HEK293 (cell line): Measurements from ENCODE around the gene MAGI2.

Source experiments
- CTCF ChIA-PET: fragments of 350-600 bp; formaldehyde crosslinking; extraction: SDS; loops from one replicate; lab custom pipeline; 2021; ENCODE audit warnings: antibody characterized with exemption; lab: Yijun Ruan, JAX
- POLR2A ChIA-PET: fragments of 300-600 bp; formaldehyde crosslinking; extraction: SDS; loops from one replicate; lab custom pipeline; 2020; ENCODE audit warnings: antibody characterized with exemption, inconsistent platforms; lab: Yijun Ruan, JAX
- H3K27ac ChIP-seq: fragments of 200-500 bp; sonication (Bioruptor generic); 2 replicates; pipeline ENCODE4 v1.5.1; 2014; ENCODE audit warnings: low read depth, low read length, control low read depth, inconsistent platforms; ENCODE audit errors: extremely low read depth
- H3K36me3 ChIP-seq, 2 experiments: fragments of 200-500 bp in 1 of 2; sonication (Bioruptor generic) in 1 of 2; 1 replicate in 1 of 2; 2 replicates in 1 of 2; pipeline ENCODE4 v1.5.1; 2014 to 2017; ENCODE audit warnings: inconsistent platforms in 2 of 2, low read length in 2 of 2; ENCODE audit not compliant: control insufficient read depth in 2 of 2, insufficient read depth in 1 of 2
- H3K4me1 ChIP-seq: fragments of 200-500 bp; sonication (Bioruptor generic); 2 replicates; pipeline ENCODE4 v1.5.1; 2014; ENCODE audit warnings: mild to moderate bottlenecking, low read length, inconsistent platforms; ENCODE audit not compliant: control insufficient read depth, insufficient read depth
- H3K4me3 ChIP-seq: 2 replicates; pipeline ENCODE4 v1.5.1; 2011; ENCODE audit warnings: low read depth, mild to moderate bottlenecking, control low read depth, low read length, moderate library complexity
- H3K9me3 ChIP-seq: fragments of 200-500 bp; sonication (Bioruptor generic); 2 replicates; pipeline ENCODE4 v1.5.1; 2014; ENCODE audit warnings: low read depth, low read length, inconsistent platforms; ENCODE audit not compliant: control insufficient read depth, insufficient read depth
- AEBP2 ChIP-seq: fragments of 450-650 bp; formaldehyde crosslinking; IDR thresholded peaks from 2 replicates; pipeline ENCODE4 v1.5.1; 2016; ENCODE audit warnings: missing biosample characterization, missing genetic modification characterization, borderline replicate concordance
- ATF2 ChIP-seq: fragments of 450-650 bp; formaldehyde crosslinking; IDR thresholded peaks from 2 replicates; pipeline ENCODE4 v1.5.1; 2016; ENCODE audit warnings: missing biosample characterization, missing genetic modification characterization, low read depth
- CTCF ChIP-seq: fragments of 450-650 bp; formaldehyde crosslinking; IDR thresholded peaks from 2 replicates; pipeline ENCODE4 v1.5.1; 2016; ENCODE audit warnings: missing biosample characterization, missing genetic modification characterization
- INSM2 ChIP-seq: fragments of 450-650 bp; formaldehyde crosslinking; IDR thresholded peaks from 2 replicates; pipeline ENCODE4 v1.5.1; 2016; ENCODE audit warnings: missing biosample characterization, missing genetic modification characterization
- KLF1 ChIP-seq: fragments of 450-650 bp; formaldehyde crosslinking; IDR thresholded peaks from 2 replicates; pipeline ENCODE4 v1.5.1; 2016; ENCODE audit warnings: missing biosample characterization, missing genetic modification characterization
- KLF16 ChIP-seq: fragments of 450-650 bp; formaldehyde crosslinking; IDR thresholded peaks from 2 replicates; pipeline ENCODE4 v1.5.1; 2017; ENCODE audit warnings: missing biosample characterization, missing genetic modification characterization
- SP2 ChIP-seq: fragments of 450-650 bp; formaldehyde crosslinking; IDR thresholded peaks from 2 replicates; pipeline ENCODE4 v1.5.1; 2016; ENCODE audit warnings: missing biosample characterization, missing genetic modification characterization
- TRIM28 ChIP-seq: IDR thresholded peaks from 2 replicates; pipeline ENCODE4 v1.6.1; 2011; ENCODE audit warnings: low read length, control low read depth, borderline replicate concordance
- YY1 ChIP-seq: fragments of 450-650 bp; formaldehyde crosslinking; IDR thresholded peaks from 2 replicates; pipeline ENCODE4 v1.5.1; 2018; ENCODE audit warnings: missing biosample characterization, missing genetic modification characterization
- ZBTB1 ChIP-seq: fragments of 450-650 bp; formaldehyde crosslinking; IDR thresholded peaks from 2 replicates; pipeline ENCODE4 v1.5.1; 2016; ENCODE audit warnings: missing biosample characterization, missing genetic modification characterization
- ZIC2 ChIP-seq: fragments of 450-650 bp; formaldehyde crosslinking; IDR thresholded peaks from 2 replicates; pipeline ENCODE4 v1.5.1; 2016; ENCODE audit warnings: missing biosample characterization, missing genetic modification characterization
- ZNF112 ChIP-seq: fragments of 450-650 bp; formaldehyde crosslinking; IDR thresholded peaks from 2 replicates; pipeline ENCODE4 v1.5.0; 2017; ENCODE audit warnings: missing biosample characterization, missing genetic modification characterization
- ZNF138 ChIP-seq: fragments of 450-650 bp; formaldehyde crosslinking; IDR thresholded peaks from 2 replicates; pipeline ENCODE4 v1.5.1; 2016; ENCODE audit warnings: missing biosample characterization, missing genetic modification characterization, borderline replicate concordance
- ZNF157 ChIP-seq: fragments of 450-650 bp; formaldehyde crosslinking; IDR thresholded peaks from 2 replicates; pipeline ENCODE4 v1.5.1; 2016; ENCODE audit warnings: missing biosample characterization, missing genetic modification characterization
- ZNF19 ChIP-seq: fragments of 450-650 bp; formaldehyde crosslinking; IDR thresholded peaks from 2 replicates; pipeline ENCODE4; 2016; ENCODE audit warnings: missing biosample characterization, missing genetic modification characterization, low read depth
- ZNF221 ChIP-seq: fragments of 450-650 bp; formaldehyde crosslinking; IDR thresholded peaks from 2 replicates; pipeline ENCODE4 v1.5.1; 2017; ENCODE audit warnings: missing biosample characterization, missing genetic modification characterization, borderline replicate concordance
- ZNF362 ChIP-seq: fragments of 450-650 bp; formaldehyde crosslinking; IDR thresholded peaks from 2 replicates; pipeline ENCODE4 v1.5.1; 2016; ENCODE audit warnings: missing biosample characterization, missing genetic modification characterization
- ZNF398 ChIP-seq: fragments of 450-650 bp; formaldehyde crosslinking; IDR thresholded peaks from 2 replicates; pipeline ENCODE4 v1.5.1; 2017; ENCODE audit warnings: missing biosample characterization, missing genetic modification characterization
- ZNF404 ChIP-seq: fragments of 450-650 bp; formaldehyde crosslinking; IDR thresholded peaks from 2 replicates; pipeline ENCODE4 v1.5.1; 2017; ENCODE audit warnings: missing biosample characterization, missing genetic modification characterization
- ZNF416 ChIP-seq: fragments of 450-650 bp; formaldehyde crosslinking; IDR thresholded peaks from 2 replicates; pipeline ENCODE4 v1.5.1; 2016; ENCODE audit warnings: missing biosample characterization, missing genetic modification characterization
- ZNF433 ChIP-seq: fragments of 450-650 bp; formaldehyde crosslinking; IDR thresholded peaks from 2 replicates; pipeline ENCODE4 v1.5.1; 2016; ENCODE audit warnings: missing biosample characterization, missing genetic modification characterization, low read depth
- ZNF704 ChIP-seq: fragments of 450-650 bp; formaldehyde crosslinking; IDR thresholded peaks from 2 replicates; pipeline ENCODE4 v1.5.1; 2016; ENCODE audit warnings: missing biosample characterization, missing genetic modification characterization
- ZNF776 ChIP-seq: fragments of 450-650 bp; formaldehyde crosslinking; IDR thresholded peaks from 2 replicates; pipeline ENCODE4 v1.5.0; 2017; ENCODE audit warnings: missing biosample characterization, missing genetic modification characterization, borderline replicate concordance
- ZXDB ChIP-seq: fragments of 450-650 bp; formaldehyde crosslinking; IDR thresholded peaks from 2 replicates; pipeline ENCODE4 v1.5.1; 2016; ENCODE audit warnings: missing biosample characterization, missing genetic modification characterization

The MAGI2 gene

GRCh38 chr7:78983483-78983882, 470.0 kb downstream of the MAGI2 start (continued):
- TF ChIP-seq ZNF362 = no peak
- TF ChIP-seq KLF1 = no peak
- TF ChIP-seq, all 188 proteins: peak for 0

GRCh38 chr7:78970440-78970916, 483.0 kb downstream of the MAGI2 start:
- Histone ChIP-seq H3K27ac (no peak overlapping the region), H3K4me3 (no peak overlapping the region), H3K9me3 (no peaks in the 10 kb centered on the region), H3K36me3 (no peaks in the 10 kb centered on the region), H3K4me1 (no peaks in the 10 kb centered on the region; the same call in 1 of the 2 replicates)
- no peak for TF ChIP-seq ZNF398 (tag by site-specific recombination)
- TF ChIP-seq ATF2 (tag by site-specific recombination) = no peak
- TF ChIP-seq ZNF404 (tag by site-specific recombination) = no peak
- TF ChIP-seq ZNF776 (tag by site-specific recombination) = no peak
- CTCF ChIA-PET = interaction anchor here (0.6 kb wide), 1 partner anchor 31 kb away, joined by 3 read pairs; no protein-coding TSS in a partner anchor
- POLR2A ChIA-PET = no interaction called here

- H3K36me3 ChIP-seq = no peaks in the 10 kb centered on the region
- ChIA-PET CTCF (no interaction called here), POLR2A (no interaction called here)
- H3K9me3 ChIP-seq = no peaks in the 10 kb centered on the region
- no peak overlapping the region for H3K4me3 ChIP-seq
- no peaks in the 10 kb centered on the region; the same call in 1 of the 2 replicates for H3K4me1 ChIP-seq
- no peak overlapping the region for H3K27ac ChIP-seq
- TF ChIP-seq ZIC2 (tag by site-specific recombination) (no peak), ZNF19 (tag by site-specific recombination) (no peak), ZBTB1 (tag by site-specific recombination) (no peak), INSM2 (tag by site-specific recombination) (no peak), ZNF138 (tag by site-specific recombination) (no peak), CTCF (no peak), AEBP2 (no peak), ZNF416 (tag by site-specific recombination) (no peak), TRIM28 (no peak), SP2 (tag by site-specific recombination) (no peak), ZNF433 (no peak), KLF16 (tag by site-specific recombination) (no peak), ZNF221 (no peak), ZNF112 (no peak), ZNF704 (tag by site-specific recombination) (no peak), ZXDB (tag by site-specific recombination) (no peak), YY1 (tag by site-specific recombination) (no peak), ZNF157 (tag by site-specific recombination) (no peak)
These were observed 484.5 kb downstream of the MAGI2 start for GRCh38 chr7:78968951-78969350.
